ENCODE measurements around the gene USP47. TPM values are rescaled to one million over a fixed set of nuclear protein-coding genes. Genes with fewer than 3 reads are reported as not detected.

USP47 gene
- total and polyA plus RNA-seq, 2 experiments from 2014 or later = 35.9 to 58.8 TPM

DNA sequence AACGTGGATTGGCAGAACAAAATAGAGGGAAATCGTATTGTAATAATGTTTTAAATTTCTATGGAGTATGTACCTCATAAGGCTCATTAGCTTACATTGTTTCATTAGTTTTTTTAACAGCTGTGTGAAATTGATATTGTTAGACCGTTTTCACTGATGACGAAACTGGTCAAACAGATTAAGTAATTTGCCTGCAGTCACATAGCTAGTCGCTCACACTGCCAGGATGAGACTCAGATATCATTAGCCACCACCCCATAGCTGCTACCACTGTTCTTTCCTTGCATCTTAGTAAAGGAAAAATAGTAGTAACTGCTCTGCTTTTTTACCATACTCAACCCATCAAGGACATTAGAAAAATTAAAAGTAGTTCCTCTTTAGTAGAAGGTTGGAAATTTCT is 102.7 kb downstream of the USP47 start:
- 89 to 91% methylated on average over 5 of the region's 5 CpGs for WGBS, 2 experiments (ENCODE audit: low coverage in 1 of 2, low lambda C conversion rate in 2 of 2, missing lambda C conversion rate in 2 of 2)
- no peaks in the 10 kb centered on the region for H3K9me3 ChIP-seq (ENCODE audit: low read depth)
- no peak overlapping the region for H2AFZ ChIP-seq
- TF ChIP-seq EZH2 (IDR thresholded peaks at IDR 0.05; ENCODE audit: insufficient read depth, poor library complexity, severe bottlenecking) (no peak), EZH2phosphoT487 (IDR thresholded peaks at IDR 0.05; ENCODE audit: insufficient read depth, low read depth) (no peak)
- H4K20me1 ChIP-seq (ENCODE audit: insufficient read depth) = no peaks in the 10 kb centered on the region
- peaks cover 24% of the 10 kb centered on the region; the same call in 1 of the 2 replicates for H3F3A ChIP-seq (ENCODE audit: insufficient read depth)
- in situ Hi-C loops (cut with MboI) = loop anchor here (25.0 kb wide), 1 partner anchor 318 kb away; no protein-coding TSS in a partner anchor
- H3K4me2 ChIP-seq (ENCODE audit: unreplicated experiment) = no peak overlapping the region
- DNase-seq = peak; percentile 16
- H3K36me3 ChIP-seq (ENCODE audit: low read depth) = peaks cover 42% of the 10 kb centered on the region
- no peak overlapping the region for H3K4me3 ChIP-seq
- peaks cover 16% of the 10 kb centered on the region for H3K79me2 ChIP-seq (ENCODE audit: insufficient read depth)
- H3K9me2 ChIP-seq (ENCODE audit: insufficient read depth) = no peaks in the 10 kb centered on the region
- no peak overlapping the region for H3K9ac ChIP-seq
- H3K27ac ChIP-seq = no peak overlapping the region
- H3K27me3 ChIP-seq (replicated peaks; ENCODE audit: insufficient read depth) = no peaks in the 10 kb centered on the region
- peaks cover 19% of the 10 kb centered on the region for H3K4me1 ChIP-seq (ENCODE audit: insufficient read depth)

DNA sequence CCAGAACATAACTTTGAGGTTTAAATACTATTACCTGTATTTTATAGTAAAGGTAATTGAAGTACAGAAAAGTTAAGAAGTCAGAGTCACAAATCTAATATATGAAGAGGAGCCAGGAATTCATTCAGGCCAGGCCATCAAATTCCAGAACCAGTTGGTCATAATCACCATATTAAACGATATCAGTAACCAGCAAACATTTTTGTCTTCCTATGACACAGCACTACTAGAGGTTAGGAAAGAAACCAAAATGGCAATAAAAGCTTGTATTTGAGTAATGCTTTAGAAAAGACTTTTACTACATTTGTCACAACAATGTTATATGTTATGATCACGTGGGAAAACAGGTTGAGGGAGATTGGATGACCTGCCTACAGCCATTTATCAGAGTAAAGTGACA is 104.4 kb downstream of the USP47 start:
- Histone ChIP-seq H3K9ac (no peak overlapping the region), H2AFZ (no peak overlapping the region), H3K36me3 (ENCODE audit: low read depth) (peaks cover 44% of the 10 kb centered on the region), H4K20me1 (ENCODE audit: insufficient read depth) (no peaks in the 10 kb centered on the region), H3K4me1 (ENCODE audit: insufficient read depth) (peaks cover 19% of the 10 kb centered on the region), H3F3A (ENCODE audit: insufficient read depth) (peaks cover 24% of the 10 kb centered on the region; the same call in 1 of the 2 replicates), H3K27me3 (replicated peaks; ENCODE audit: insufficient read depth) (no peaks in the 10 kb centered on the region), H3K4me2 (ENCODE audit: unreplicated experiment) (peak overlapping the region; percentile 10), H3K4me3 (no peak overlapping the region), H3K9me2 (ENCODE audit: insufficient read depth) (no peaks in the 10 kb centered on the region), H3K79me2 (ENCODE audit: insufficient read depth) (peaks cover 16% of the 10 kb centered on the region), H3K9me3 (ENCODE audit: low read depth) (no peaks in the 10 kb centered on the region), H3K27ac (peak overlapping the region; percentile 65)
- no peak for TF ChIP-seq EZH2phosphoT487 (IDR thresholded peaks at IDR 0.05; ENCODE audit: insufficient read depth, low read depth)
- TF ChIP-seq EZH2 (IDR thresholded peaks at IDR 0.05; ENCODE audit: insufficient read depth, poor library complexity, severe bottlenecking) = no peak
- peak; percentile 79 for DNase-seq
- 46% methylated on average over 2 of the region's 2 CpGs for WGBS, 2 experiments (ENCODE audit: low coverage in 1 of 2, low lambda C conversion rate in 2 of 2, missing lambda C conversion rate in 2 of 2)
- in situ Hi-C loops (cut with MboI) = loop anchor here (25.0 kb wide), 1 partner anchor 316 kb away; no protein-coding TSS in a partner anchor

DNA sequence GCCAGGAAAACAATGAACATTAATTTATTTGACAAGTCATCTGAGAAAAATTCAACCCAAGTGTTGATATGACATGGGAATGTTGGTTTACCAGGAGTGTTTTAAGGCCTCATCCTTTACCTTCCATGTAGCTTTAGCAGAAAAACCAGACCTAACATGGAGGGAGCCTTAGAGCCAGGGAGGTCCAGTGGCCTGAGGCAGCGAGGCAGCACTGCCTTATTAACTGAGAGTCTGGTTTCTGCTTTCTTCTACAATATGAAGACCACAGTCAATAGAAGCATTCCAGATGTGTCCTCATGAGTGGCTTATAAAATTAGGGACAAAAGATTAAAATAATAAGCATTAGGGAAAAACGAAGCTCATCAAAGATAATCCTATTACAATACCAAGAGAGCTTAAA is 105.1 kb downstream of the USP47 start:
- peak overlapping the region; percentile 65 for H3K27ac ChIP-seq
- H3K9me2 ChIP-seq (ENCODE audit: insufficient read depth) = no peaks in the 10 kb centered on the region
- DNase-seq = no peak
- H3K79me2 ChIP-seq (ENCODE audit: insufficient read depth) = peaks cover 16% of the 10 kb centered on the region
- peaks cover 24% of the 10 kb centered on the region; the same call in 1 of the 2 replicates for H3F3A ChIP-seq (ENCODE audit: insufficient read depth)
- in situ Hi-C loops (cut with MboI) = loop anchor here (25.0 kb wide), 1 partner anchor 315 kb away; no protein-coding TSS in a partner anchor
- TF ChIP-seq EZH2phosphoT487 (IDR thresholded peaks at IDR 0.05; ENCODE audit: insufficient read depth, low read depth) (no peak), EZH2 (IDR thresholded peaks at IDR 0.05; ENCODE audit: insufficient read depth, poor library complexity, severe bottlenecking) (no peak)
- no peaks in the 10 kb centered on the region for H4K20me1 ChIP-seq (ENCODE audit: insufficient read depth)
- H3K27me3 ChIP-seq (replicated peaks; ENCODE audit: insufficient read depth) = no peaks in the 10 kb centered on the region
- peaks cover 19% of the 10 kb centered on the region for H3K4me1 ChIP-seq (ENCODE audit: insufficient read depth)
- H2AFZ ChIP-seq = no peak overlapping the region
- no peaks in the 10 kb centered on the region for H3K9me3 ChIP-seq (ENCODE audit: low read depth)
- no peak overlapping the region for H3K9ac ChIP-seq
- no peak overlapping the region for H3K4me3 ChIP-seq
- H3K4me2 ChIP-seq (ENCODE audit: unreplicated experiment) = peak overlapping the region; percentile 10
- WGBS, 2 experiments (ENCODE audit: low coverage in 1 of 2, low lambda C conversion rate in 2 of 2, missing lambda C conversion rate in 2 of 2) = 98% methylated on average over 2 of the region's 2 CpGs
- peaks cover 43% of the 10 kb centered on the region for H3K36me3 ChIP-seq (ENCODE audit: low read depth)

DNA sequence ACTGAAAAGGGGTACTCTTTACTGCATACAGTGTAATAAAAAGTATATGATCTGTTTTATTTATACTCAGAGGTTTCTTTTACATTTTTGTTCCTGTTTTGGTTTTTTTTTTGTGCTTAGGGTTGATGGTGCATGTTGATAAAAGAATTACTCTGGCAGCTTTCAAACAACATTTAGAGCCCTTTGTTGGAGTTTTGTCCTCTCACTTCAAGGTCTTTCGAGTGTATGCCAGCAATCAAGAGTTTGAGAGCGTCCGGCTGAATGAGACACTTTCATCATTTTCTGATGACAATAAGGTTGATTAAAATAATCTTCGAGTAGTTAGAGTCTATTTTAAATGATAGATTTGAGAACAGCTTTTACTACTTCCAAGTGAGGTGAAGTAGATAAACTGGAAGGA is 106.1 kb downstream of the USP47 start:
- in situ Hi-C loops (cut with MboI) = loop anchor here (25.0 kb wide), 1 partner anchor 314 kb away; no protein-coding TSS in a partner anchor
- no peak overlapping the region for H3K9ac ChIP-seq
- no peak for TF ChIP-seq EZH2 (IDR thresholded peaks at IDR 0.05; ENCODE audit: insufficient read depth, poor library complexity, severe bottlenecking)
- no peak for TF ChIP-seq EZH2phosphoT487 (IDR thresholded peaks at IDR 0.05; ENCODE audit: insufficient read depth, low read depth)
- H3K9me3 ChIP-seq (ENCODE audit: low read depth) = no peaks in the 10 kb centered on the region
- peaks cover 16% of the 10 kb centered on the region for H3K79me2 ChIP-seq (ENCODE audit: insufficient read depth)
- peaks cover 19% of the 10 kb centered on the region for H3K4me1 ChIP-seq (ENCODE audit: insufficient read depth)
- H3K9me2 ChIP-seq (ENCODE audit: insufficient read depth) = no peaks in the 10 kb centered on the region
- no peak overlapping the region for H2AFZ ChIP-seq
- no peak for DNase-seq
- H3K27me3 ChIP-seq (replicated peaks; ENCODE audit: insufficient read depth) = no peaks in the 10 kb centered on the region
- no peak overlapping the region for H3K27ac ChIP-seq
- H3K4me2 ChIP-seq (ENCODE audit: unreplicated experiment) = no peak overlapping the region
- 96 to 100% methylated on average over 4 of the region's 4 CpGs for WGBS, 2 experiments (ENCODE audit: low coverage in 1 of 2, low lambda C conversion rate in 2 of 2, missing lambda C conversion rate in 2 of 2)
- H3K4me3 ChIP-seq = no peak overlapping the region
- H3K36me3 ChIP-seq (ENCODE audit: low read depth) = peaks cover 38% of the 10 kb centered on the region
- H3F3A ChIP-seq (ENCODE audit: insufficient read depth) = peaks cover 24% of the 10 kb centered on the region; the same call in 1 of the 2 replicates
- H4K20me1 ChIP-seq (ENCODE audit: insufficient read depth) = no peaks in the 10 kb centered on the region

Data from GM23248 (cell line).